GM12878 (cell line): ENCODE results near the gene TPCN2.

Experiments
- CHD4 ChIP-seq: fragments of 200-600 bp; sonication (generic); IDR thresholded peaks from 2 replicates; pipeline ENCODE4 v1.6.1; 2016; ENCODE audit warnings: mild to moderate bottlenecking
- EP300 ChIP-seq, 2 experiments: fragments of 150-350 bp in 1 of 2; IDR thresholded peaks; 2 replicates each; pipeline ENCODE4 v1.6.1; 2011 to 2012; ENCODE audit warnings: low read depth in 2 of 2, low read length in 2 of 2, borderline replicate concordance in 1 of 2, improper control_type of control experiment in 1 of 2, inconsistent platforms in 1 of 2; ENCODE audit not compliant: control insufficient read depth in 1 of 2
- HDGF ChIP-seq: fragments of 450-650 bp; IDR thresholded peaks from 2 replicates; pipeline ENCODE4 v1.6.1; 2016; ENCODE audit warnings: antibody characterized with exemption
- IKZF1 ChIP-seq: fragments of 450-650 bp; conservative IDR thresholded peaks from 2 replicates; pipeline ENCODE4 v1.6.1; 2017; ENCODE audit warnings: antibody characterized with exemption, mild to moderate bottlenecking
- KDM1A ChIP-seq: fragments of 200-600 bp; sonication (generic); IDR thresholded peaks from 2 replicates; pipeline ENCODE4 v1.6.1; 2016; ENCODE audit warnings: borderline replicate concordance
- NFYB ChIP-seq: IDR thresholded peaks from 2 replicates; pipeline ENCODE4 v1.6.1; 2011; ENCODE audit warnings: low read depth, mild to moderate bottlenecking, low read length, improper control_type of control experiment, moderate library complexity; ENCODE audit not compliant: insufficient read depth
- POLR2A ChIP-seq: IDR thresholded peaks from 2 replicates; pipeline ENCODE4 v1.6.1; 2011; ENCODE audit warnings: low read depth, mild to moderate bottlenecking, low read length
- SIN3A ChIP-seq: IDR thresholded peaks from 2 replicates; pipeline ENCODE4 v1.6.1; 2012; ENCODE audit warnings: low read depth, low read length, improper control_type of control experiment
- TCF12 ChIP-seq: IDR thresholded peaks from 2 replicates; pipeline ENCODE4 v1.6.1; 2011; ENCODE audit warnings: low read depth, mild to moderate bottlenecking, low read length
- YY1 ChIP-seq: IDR thresholded peaks from 2 replicates; pipeline ENCODE4 v1.6.1; 2011; ENCODE audit warnings: low read depth, mild to moderate bottlenecking, low read length
- ZZZ3 ChIP-seq: IDR thresholded peaks from 2 replicates; pipeline ENCODE4 v1.6.1; 2011; ENCODE audit warnings: low read depth; ENCODE audit not compliant: control insufficient read depth, insufficient read length
- TF ChIP-seq, protein P1 (sequence below), 3 experiments: IDR thresholded peaks in 2 of 3; conservative IDR thresholded peaks in 1 of 3; 2 replicates each; pipeline ENCODE4 v1.5.1; 2011; ENCODE audit warnings: low read depth in 3 of 3, low read length in 3 of 3, mild to moderate bottlenecking in 3 of 3, control low read depth in 2 of 3, moderate library complexity in 2 of 3, inconsistent platforms in 1 of 3, mixed read lengths in 1 of 3; ENCODE audit not compliant: control insufficient read depth in 2 of 3, insufficient read depth in 1 of 3; ENCODE audit errors: extremely low read depth in 1 of 3
- TF ChIP-seq, protein P2 (sequence below): IDR thresholded peaks from 2 replicates; pipeline ENCODE4 v1.6.1; 2012; ENCODE audit warnings: low read length, inconsistent platforms

DNA sequence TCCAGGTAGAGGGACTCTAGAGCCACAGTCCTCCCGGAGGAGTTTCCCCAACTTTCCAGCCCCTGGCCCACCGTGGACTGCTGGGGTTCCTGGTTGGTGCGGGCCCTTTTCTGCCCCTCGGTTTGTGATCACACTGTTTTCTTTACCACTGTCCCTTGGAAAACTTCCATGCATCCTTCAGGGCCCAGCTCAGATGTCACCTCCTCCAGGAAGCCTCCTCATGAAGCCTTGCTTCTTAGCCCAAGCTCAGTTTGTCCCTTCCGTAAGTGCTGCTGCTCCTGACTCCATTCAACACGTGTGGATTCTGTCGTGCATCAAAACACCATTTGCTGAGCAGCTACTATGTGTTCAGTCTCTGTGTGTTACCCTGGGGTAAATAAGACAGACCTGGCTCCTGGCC lies 15.9 kb upstream of the TPCN2 start:
- TF ChIP-seq TCF12 (no peak), NFYB (no peak), YY1 (no peak), SIN3A (no peak), KDM1A (no peak), ZZZ3 (no peak), CHD4 (no peak), EP300 (IDR thresholded peaks at IDR 0.05; ENCODE audit: borderline replicate concordance in 1 of 2, control insufficient read depth in 1 of 2, low read depth in 2 of 2, low read length in 2 of 2) (no peak), POLR2A (no peak), HDGF (no peak), IKZF1 (no peak)
- TF ChIP-seq, protein P1, sequence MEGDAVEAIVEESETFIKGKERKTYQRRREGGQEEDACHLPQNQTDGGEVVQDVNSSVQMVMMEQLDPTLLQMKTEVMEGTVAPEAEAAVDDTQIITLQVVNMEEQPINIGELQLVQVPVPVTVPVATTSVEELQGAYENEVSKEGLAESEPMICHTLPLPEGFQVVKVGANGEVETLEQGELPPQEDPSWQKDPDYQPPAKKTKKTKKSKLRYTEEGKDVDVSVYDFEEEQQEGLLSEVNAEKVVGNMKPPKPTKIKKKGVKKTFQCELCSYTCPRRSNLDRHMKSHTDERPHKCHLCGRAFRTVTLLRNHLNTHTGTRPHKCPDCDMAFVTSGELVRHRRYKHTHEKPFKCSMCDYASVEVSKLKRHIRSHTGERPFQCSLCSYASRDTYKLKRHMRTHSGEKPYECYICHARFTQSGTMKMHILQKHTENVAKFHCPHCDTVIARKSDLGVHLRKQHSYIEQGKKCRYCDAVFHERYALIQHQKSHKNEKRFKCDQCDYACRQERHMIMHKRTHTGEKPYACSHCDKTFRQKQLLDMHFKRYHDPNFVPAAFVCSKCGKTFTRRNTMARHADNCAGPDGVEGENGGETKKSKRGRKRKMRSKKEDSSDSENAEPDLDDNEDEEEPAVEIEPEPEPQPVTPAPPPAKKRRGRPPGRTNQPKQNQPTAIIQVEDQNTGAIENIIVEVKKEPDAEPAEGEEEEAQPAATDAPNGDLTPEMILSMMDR (IDR thresholded peaks at IDR 0.05 in 2 of 3, conservative IDR thresholded peaks at IDR 0.05 in 1 of 3; ENCODE audit: control insufficient read depth in 2 of 3, extremely low read depth in 1 of 3, insufficient read depth in 1 of 3, low read depth in 3 of 3, low read length in 3 of 3) = no peak
- TF ChIP-seq, protein P2, sequence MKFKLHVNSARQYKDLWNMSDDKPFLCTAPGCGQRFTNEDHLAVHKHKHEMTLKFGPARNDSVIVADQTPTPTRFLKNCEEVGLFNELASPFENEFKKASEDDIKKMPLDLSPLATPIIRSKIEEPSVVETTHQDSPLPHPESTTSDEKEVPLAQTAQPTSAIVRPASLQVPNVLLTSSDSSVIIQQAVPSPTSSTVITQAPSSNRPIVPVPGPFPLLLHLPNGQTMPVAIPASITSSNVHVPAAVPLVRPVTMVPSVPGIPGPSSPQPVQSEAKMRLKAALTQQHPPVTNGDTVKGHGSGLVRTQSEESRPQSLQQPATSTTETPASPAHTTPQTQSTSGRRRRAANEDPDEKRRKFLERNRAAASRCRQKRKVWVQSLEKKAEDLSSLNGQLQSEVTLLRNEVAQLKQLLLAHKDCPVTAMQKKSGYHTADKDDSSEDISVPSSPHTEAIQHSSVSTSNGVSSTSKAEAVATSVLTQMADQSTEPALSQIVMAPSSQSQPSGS = no peak
